Ectodermal cell (in vitro differentiated cells): ENCODE results near the gene PANX1.

Experiments
- H3K27ac ChIP-seq: 2 replicates; pipeline ENCODE4 v1.7.0; 2013; ENCODE audit warnings: mild to moderate bottlenecking, low read depth, low read length; ENCODE audit not compliant: insufficient read depth, poor library complexity, severe bottlenecking
- H3K27me3 ChIP-seq: 2 replicates; pipeline ENCODE4 v1.7.0; 2013; ENCODE audit warnings: mild to moderate bottlenecking, low read length; ENCODE audit not compliant: insufficient read depth, control insufficient read depth, poor library complexity, severe bottlenecking
- H3K36me3 ChIP-seq: one replicate; pipeline ENCODE4 v1.7.0; 2013; ENCODE audit warnings: low read length; ENCODE audit not compliant: control insufficient read depth, insufficient read depth
- H3K4me1 ChIP-seq: one replicate; pipeline ENCODE4 v1.7.0; 2013; ENCODE audit warnings: low read length; ENCODE audit not compliant: control insufficient read depth, insufficient read depth
- H3K4me3 ChIP-seq: 2 replicates; pipeline ENCODE4 v1.7.0; 2013; ENCODE audit warnings: low read depth, low read length, control low read depth; ENCODE audit not compliant: insufficient read depth
- H3K9me3 ChIP-seq: 2 replicates; pipeline ENCODE4 v1.7.0; 2013; ENCODE audit warnings: mild to moderate bottlenecking, low read length, moderate library complexity; ENCODE audit not compliant: control insufficient read depth
- WGBS, 2 experiments: methylation state at CpG; one replicate each; pipeline ENCODE4 v1.1.7; 2013; ENCODE audit warnings: missing lambda C conversion rate in 2 of 2; 5-methylcytosine and 5-hydroxymethylcytosine counted together

The PANX1 gene

DNA sequence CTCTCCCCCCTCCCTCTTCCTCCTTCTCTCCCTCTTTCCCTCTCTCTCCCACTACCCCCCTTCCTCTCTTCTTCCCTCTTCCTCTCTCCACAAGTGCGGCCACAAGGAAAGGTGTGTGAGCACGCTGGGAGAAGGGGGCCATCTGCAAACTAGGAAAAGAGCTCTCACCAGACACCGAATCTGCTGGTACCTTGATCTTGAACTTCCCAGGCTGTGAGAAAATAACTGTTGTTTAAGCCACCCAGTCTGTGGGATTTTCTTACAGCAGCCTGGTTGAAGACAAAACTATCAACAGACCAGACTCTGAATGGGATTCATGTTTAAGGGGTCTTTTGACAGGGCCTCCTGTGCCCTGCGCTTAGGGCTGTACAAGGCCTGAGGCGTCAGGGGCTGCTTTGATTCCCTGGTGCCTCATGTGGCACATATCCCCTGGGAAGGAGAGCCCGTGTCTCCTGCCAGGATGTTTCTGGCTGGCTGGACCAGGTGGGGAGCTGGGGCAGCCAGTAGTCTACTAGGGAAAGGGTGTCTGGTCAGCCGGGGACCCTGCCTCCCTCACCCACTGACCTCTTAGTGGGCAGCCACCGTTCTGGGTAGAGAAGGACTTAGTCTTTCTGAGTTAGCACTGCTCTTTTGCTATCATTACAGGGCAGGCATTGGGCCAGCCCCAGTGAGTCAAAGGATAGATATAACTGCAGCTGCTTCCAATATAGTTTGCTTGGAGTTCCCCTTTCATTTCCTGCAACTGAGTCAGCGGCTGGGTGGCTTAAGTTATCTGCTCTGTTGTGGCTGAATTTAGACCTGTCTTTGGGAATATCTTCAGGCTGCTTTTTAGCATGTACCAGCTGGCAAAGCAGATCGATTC lies 6.2 kb downstream of the PANX1 start:
- Histone ChIP-seq H3K36me3 (no peaks in the 10 kb centered on the region), H3K4me1 (peaks cover 23% of the 10 kb centered on the region), H3K27ac (no peak overlapping the region), H3K9me3 (no peaks in the 10 kb centered on the region), H3K4me3 (no peak overlapping the region), H3K27me3 (no peaks in the 10 kb centered on the region)
- WGBS, 2 experiments, result 91% methylated on average over 10 of the region's 10 CpGs

DNA sequence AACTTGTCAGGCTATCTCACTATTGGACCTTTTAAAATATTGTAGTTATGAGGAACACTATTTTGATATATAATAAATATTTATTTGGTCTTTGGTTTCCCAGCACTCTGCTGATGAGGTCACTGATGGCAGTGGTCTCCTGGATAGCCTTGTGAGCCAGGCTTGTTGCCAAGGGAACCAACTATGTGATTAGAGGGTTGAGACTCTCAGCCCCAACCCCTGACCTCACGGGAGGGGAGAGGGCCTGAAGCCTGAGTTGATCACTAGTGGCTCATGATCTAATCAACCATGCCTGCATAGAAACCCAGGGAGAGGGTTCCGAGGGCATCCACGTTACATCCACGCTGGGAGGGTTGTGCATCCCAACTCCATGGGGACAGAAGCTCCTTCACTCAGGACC lies 10.8 kb downstream of the PANX1 start:
- Histone ChIP-seq H3K36me3 (no peaks in the 10 kb centered on the region), H3K4me1 (peaks cover 25% of the 10 kb centered on the region), H3K9me3 (no peaks in the 10 kb centered on the region), H3K27ac (no peak overlapping the region), H3K4me3 (no peak overlapping the region), H3K27me3 (no peaks in the 10 kb centered on the region)
- 58 to 62% methylated on average over 4 of the region's 4 CpGs for WGBS, 2 experiments

DNA sequence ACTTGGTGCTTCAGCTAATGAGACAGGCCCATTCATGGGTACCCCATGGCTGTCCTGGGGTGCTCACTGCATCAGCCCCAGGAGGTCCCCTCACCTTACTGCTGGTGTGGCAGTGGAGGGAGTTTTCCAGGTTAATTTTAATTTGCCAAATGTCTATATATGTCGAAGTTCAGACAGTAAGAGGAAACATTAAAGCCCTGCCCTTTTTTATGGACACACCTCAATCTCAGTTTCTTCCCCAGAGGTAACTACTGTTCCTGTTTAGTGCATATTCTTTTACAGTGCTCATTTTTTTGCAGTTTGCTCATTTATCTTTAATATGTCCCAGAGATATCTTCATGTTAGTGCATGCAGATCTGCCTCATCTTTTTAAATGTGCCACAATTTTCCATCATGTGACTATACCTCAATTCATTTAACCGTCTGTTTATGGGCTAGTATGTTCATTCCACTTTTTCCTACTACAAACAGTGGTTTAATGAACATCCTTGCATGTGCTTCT lies 11.6 kb downstream of the PANX1 start:
- H3K4me3 ChIP-seq, result no peak overlapping the region

GRCh38 chr11:94141511-94142307 lies 13.1 kb downstream of the PANX1 start:
- no peaks in the 10 kb centered on the region for H3K27me3 ChIP-seq
- H3K4me3 ChIP-seq, result no peak overlapping the region
- 84 to 85% methylated on average over 10 to 12 of the region's 12 CpGs for WGBS, 2 experiments
- no peaks in the 10 kb centered on the region for H3K36me3 ChIP-seq
- H3K4me1 ChIP-seq, result peaks cover 25% of the 10 kb centered on the region
- no peak overlapping the region for H3K27ac ChIP-seq
- no peaks in the 10 kb centered on the region for H3K9me3 ChIP-seq

More for the DNA sequence above, 11.6 kb downstream of the PANX1 start:
- Histone ChIP-seq H3K4me1 (peaks cover 25% of the 10 kb centered on the region), H3K9me3 (no peaks in the 10 kb centered on the region), H3K27ac (no peak overlapping the region), H3K27me3 (no peaks in the 10 kb centered on the region), H3K36me3 (no peaks in the 10 kb centered on the region)
- 92 to 96% methylated on average over 2 of the region's 2 CpGs for WGBS, 2 experiments

DNA sequence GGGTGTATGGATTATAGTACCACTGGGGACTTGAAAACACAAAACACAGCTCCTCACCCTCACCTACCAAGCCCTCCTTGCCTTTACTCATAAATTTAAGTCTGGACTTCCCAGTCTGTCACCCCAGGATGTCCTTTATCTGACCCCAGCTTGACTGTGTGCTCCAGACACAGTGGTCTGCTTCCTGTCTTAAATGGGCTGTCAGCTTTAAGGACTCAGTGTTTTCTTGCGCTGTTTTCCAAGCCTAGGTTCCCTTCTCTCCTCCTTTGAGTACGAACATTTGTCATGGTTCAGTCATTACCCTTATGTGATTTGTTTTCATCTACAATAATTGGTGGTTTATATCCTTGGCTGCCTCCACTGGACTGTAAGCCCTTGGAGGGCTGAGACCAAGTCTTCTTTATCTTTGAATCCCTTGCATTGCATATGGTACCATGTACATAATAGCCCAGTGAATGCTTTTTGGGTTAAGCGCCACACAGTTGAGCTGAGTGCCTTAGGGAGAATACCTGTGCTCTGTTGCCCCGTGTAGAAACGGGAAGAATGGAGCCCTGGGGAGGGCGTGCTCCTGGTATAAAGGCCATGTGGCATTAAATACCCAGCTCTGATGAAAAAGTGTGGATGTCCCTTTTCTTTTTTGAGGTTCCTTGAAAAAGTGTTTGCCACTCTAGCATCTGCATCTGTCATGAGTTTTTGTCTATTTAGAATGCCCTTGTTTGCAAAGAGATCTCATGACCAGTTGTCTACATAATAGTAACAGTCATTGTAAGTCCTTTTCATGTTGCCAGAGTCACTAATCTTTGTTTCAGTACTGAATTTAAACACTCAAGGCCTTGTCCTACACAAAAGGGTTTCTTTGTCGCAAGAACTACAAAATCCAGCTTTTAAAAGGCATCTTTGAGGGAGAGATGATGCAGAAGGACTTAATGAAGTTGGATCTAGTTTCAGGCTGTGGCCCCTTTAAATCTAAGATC lies 14.0 kb downstream of the PANX1 start:
- H3K9me3 ChIP-seq, result no peaks in the 10 kb centered on the region
- H3K4me1 ChIP-seq, result peaks cover 29% of the 10 kb centered on the region
- H3K36me3 ChIP-seq, result no peaks in the 10 kb centered on the region
- H3K27ac ChIP-seq, result peak overlapping the region; percentile 36
- H3K4me3 ChIP-seq, result no peak overlapping the region
- 79 to 90% methylated on average over 6 to 7 of the region's 7 CpGs for WGBS, 2 experiments
- H3K27me3 ChIP-seq, result no peaks in the 10 kb centered on the region

- WGBS, 2 experiments, result 94 to 97% methylated on average over 3 of the region's 3 CpGs
- no peaks in the 10 kb centered on the region for H3K36me3 ChIP-seq
- no peak overlapping the region for H3K27ac ChIP-seq
- H3K4me3 ChIP-seq, result no peak overlapping the region
- peaks cover 30% of the 10 kb centered on the region for H3K4me1 ChIP-seq
- H3K9me3 ChIP-seq, result no peaks in the 10 kb centered on the region
- no peaks in the 10 kb centered on the region for H3K27me3 ChIP-seq
Measured at GRCh38 chr11:94144216-94144615, 15.6 kb downstream of the PANX1 start.

GRCh38 chr11:94144664-94145063 lies 16.0 kb downstream of the PANX1 start:
- H3K36me3 ChIP-seq, result no peaks in the 10 kb centered on the region
- H3K4me3 ChIP-seq, result no peak overlapping the region
- WGBS, 2 experiments, result no CpG with 5 or more reads among the region's 1 CpG
- peaks cover 26% of the 10 kb centered on the region for H3K4me1 ChIP-seq
- no peaks in the 10 kb centered on the region for H3K27me3 ChIP-seq
- H3K27ac ChIP-seq, result no peak overlapping the region
- no peaks in the 10 kb centered on the region for H3K9me3 ChIP-seq

DNA sequence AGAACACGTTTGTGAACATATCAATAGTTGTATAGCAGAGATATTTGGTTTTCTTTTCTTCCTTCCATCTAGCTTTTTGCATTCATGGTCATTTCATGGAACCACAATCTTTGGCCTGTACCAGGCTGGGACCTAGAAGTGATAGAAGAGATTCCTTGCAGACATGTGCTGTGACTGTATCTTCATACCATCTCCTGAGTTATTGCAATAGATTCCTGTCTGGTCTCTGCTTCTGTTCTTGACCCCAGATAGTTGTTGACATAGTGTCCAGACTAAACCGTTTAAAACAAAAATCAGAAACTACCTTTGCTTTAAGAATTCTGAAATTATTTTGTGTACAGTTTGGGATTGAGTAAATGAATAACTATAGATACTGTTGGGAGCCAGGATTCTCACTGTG lies 16.8 kb downstream of the PANX1 start:
- no peaks in the 10 kb centered on the region for H3K27me3 ChIP-seq
- H3K36me3 ChIP-seq, result no peaks in the 10 kb centered on the region
- H3K9me3 ChIP-seq, result no peaks in the 10 kb centered on the region
- no peak overlapping the region for H3K4me3 ChIP-seq
- peaks cover 22% of the 10 kb centered on the region for H3K4me1 ChIP-seq
- 67 to 100% methylated on average over 1 to 2 of the region's 2 CpGs for WGBS, 2 experiments
- no peak overlapping the region for H3K27ac ChIP-seq

DNA sequence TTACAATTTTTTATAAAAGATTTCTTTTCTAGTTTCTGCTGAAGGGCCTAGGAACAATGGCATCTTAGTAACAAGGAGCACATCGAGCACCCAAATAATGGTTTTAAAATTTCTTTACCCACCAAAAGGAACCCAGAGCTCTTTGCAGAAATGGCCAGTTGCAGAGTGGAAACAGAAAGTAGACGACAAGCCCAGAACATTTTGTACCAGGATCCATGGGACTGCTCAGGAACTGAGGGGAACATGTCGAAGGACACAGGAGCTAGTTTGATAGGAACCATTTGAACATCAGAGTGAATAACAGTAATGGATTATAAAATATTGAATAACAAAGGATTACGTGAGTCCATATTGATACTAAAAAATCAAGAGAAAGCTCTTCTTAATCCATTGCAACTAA lies 17.3 kb downstream of the PANX1 start:
- 92 to 94% methylated on average over 3 to 4 of the region's 4 CpGs for WGBS, 2 experiments
- H3K27me3 ChIP-seq, result no peaks in the 10 kb centered on the region
- no peak overlapping the region for H3K27ac ChIP-seq
- no peaks in the 10 kb centered on the region for H3K36me3 ChIP-seq
- no peaks in the 10 kb centered on the region for H3K9me3 ChIP-seq
- peaks cover 22% of the 10 kb centered on the region for H3K4me1 ChIP-seq
- no peak overlapping the region for H3K4me3 ChIP-seq
